HG03342 (cell line): ENCODE results near the gene FBXL13.
"Not testable (repeated sequence)": the region's sequence is repeated elsewhere in the genome, so short reads cannot be mapped to it uniquely, and the experiment has no call there.

Source experiments
- ATAC-seq: cut with Tn5 transposase; IDR thresholded peaks from one replicate; pipeline ENCODE4 v1.9.1; 2021; ENCODE audit warnings: mild to moderate bottlenecking, moderate library complexity; ENCODE audit not compliant: unreplicated experiment

The FBXL13 gene

GRCh38 chr7:103074519-103075336, at the start of gene FBXL13, which contains the start of gene ARMC10:
FBXL13 (minus strand) TSS chr7:103074796.
ARMC10 (plus strand) TSS chr7:103075140; CDS start chr7:103075273, 133 bp downstream.
- ATAC-seq: peak; percentile 90

GRCh38 chr7:103123529-103123928, 48.9 kb upstream of the FBXL13 start:
- no peak for ATAC-seq

GRCh38 chr7:103121641-103122040, 47.0 kb upstream of the FBXL13 start:
- ATAC-seq: no peak

GRCh38 chr7:103120362-103120761, 45.8 kb upstream of the FBXL13 start:
- ATAC-seq: no peak

- ATAC-seq: no peak
Measured at GRCh38 chr7:103119791-103120291, 45.2 kb upstream of the FBXL13 start.

- no peak for ATAC-seq
Measured at GRCh38 chr7:103117465-103117864, 42.9 kb upstream of the FBXL13 start.

- no peak for ATAC-seq
Measured at GRCh38 chr7:103116991-103117390, 42.4 kb upstream of the FBXL13 start.

GRCh38 chr7:103116511-103116910, 41.9 kb upstream of the FBXL13 start:
- no peak for ATAC-seq

- no peak for ATAC-seq
Measured at GRCh38 chr7:103115771-103116170, 41.2 kb upstream of the FBXL13 start.

- ATAC-seq: no peak
Measured at GRCh38 chr7:103114576-103115008, 40.0 kb upstream of the FBXL13 start.

- ATAC-seq: no peak
Measured at GRCh38 chr7:103113164-103113563, 38.6 kb upstream of the FBXL13 start.

- not testable (repeated sequence) for ATAC-seq
Measured at GRCh38 chr7:103106703-103107070, 32.1 kb upstream of the FBXL13 start.

GRCh38 chr7:103106005-103106702, 31.6 kb upstream of the FBXL13 start:
- no peak for ATAC-seq

GRCh38 chr7:103101543-103101942, 26.9 kb upstream of the FBXL13 start:
- ATAC-seq: no peak

- ATAC-seq: no peak
Measured at GRCh38 chr7:103100348-103100747, 25.8 kb upstream of the FBXL13 start.

- no peak for ATAC-seq
Measured at GRCh38 chr7:103097041-103097440, 22.4 kb upstream of the FBXL13 start.

- ATAC-seq: not testable (repeated sequence)
Measured at GRCh38 chr7:103095558-103095957, 21.0 kb upstream of the FBXL13 start.

GRCh38 chr7:103094102-103094501, 19.5 kb upstream of the FBXL13 start:
- ATAC-seq: no peak

GRCh38 chr7:103093429-103093828, 18.8 kb upstream of the FBXL13 start:
- ATAC-seq: no peak

GRCh38 chr7:103092321-103092720, 17.7 kb upstream of the FBXL13 start:
- ATAC-seq: not testable (repeated sequence)

GRCh38 chr7:103083210-103083609, 8.6 kb upstream of the FBXL13 start:
- ATAC-seq: no peak

- ATAC-seq: no peak
Measured at GRCh38 chr7:103082497-103082896, 7.9 kb upstream of the FBXL13 start.
